Esophagus squamous epithelium (tissue), 4 donors: ENCODE results near the gene OR2V1.

ENCODE experiments used
- CTCF ChIP-seq, 6 experiments: fragments of 450-650 bp in 4 of 6; fragments of 200-600 bp in 2 of 6; sonication (generic) in 2 of 6; IDR thresholded peaks; one replicate each; pipeline ENCODE4 v1.5.1; 2016 to 2019; ENCODE audit warnings: antibody characterized with exemption in 6 of 6, mild to moderate bottlenecking in 4 of 6, moderate library complexity in 4 of 6
- POLR2A ChIP-seq, 4 donors: fragments of 450-650 bp; IDR thresholded peaks; one replicate each; pipeline ENCODE4 v1.6.1; 2017; ENCODE audit warnings: antibody characterized with exemption in 4 of 4, mild to moderate bottlenecking in 4 of 4, moderate library complexity in 3 of 4

- no peak for TF ChIP-seq CTCF (IDR thresholded peaks at IDR 0.05)
- no peak for TF ChIP-seq POLR2A (IDR thresholded peaks at IDR 0.05)
These were observed 32.6 kb upstream of the OR2V1 start for GRCh38 chr5:181163487-181164075.
